ENCODE results near the gene MAP3K21.

The MAP3K21 gene

GRCh38 chr1:233295975-233296322 is 31.6 kb upstream of the MAP3K21 start:
- H3K27me3 ChIP-seq (ENCODE audit: insufficient read depth, low read length) = no peaks in the 10 kb centered on the region
- no peak overlapping the region for H3K27ac ChIP-seq (ENCODE audit: low read depth, low read length)
- H3K9me3 ChIP-seq (ENCODE audit: insufficient read depth, low read depth, low read length) = no peaks in the 10 kb centered on the region
- H3K4me1 ChIP-seq (ENCODE audit: insufficient read depth, low read length) = peaks cover 71% of the 10 kb centered on the region
- H3K9ac ChIP-seq (ENCODE audit: low read depth, low read length) = no peak overlapping the region
- H3K4me3 ChIP-seq (ENCODE audit: low read length) = peak overlapping the region; percentile 96
- 0 out of 2 replicates have a peak, but pooled peaks cover 3% of the 10 kb centered on the region for H3K36me3 ChIP-seq (ENCODE audit: insufficient read depth, low read length)
- WGBS = 12% methylated on average over 5 of the region's 5 CpGs

GRCh38 chr1:233299450-233299849 is 28.1 kb upstream of the MAP3K21 start:
- Histone ChIP-seq H3K27ac (ENCODE audit: low read depth, low read length) (no peak overlapping the region), H3K4me3 (ENCODE audit: low read length) (no peak overlapping the region), H3K36me3 (ENCODE audit: insufficient read depth, low read length) (no peaks in the 10 kb centered on the region), H3K9ac (ENCODE audit: low read depth, low read length) (no peak overlapping the region), H3K9me3 (ENCODE audit: insufficient read depth, low read depth, low read length) (peaks cover 5% of the 10 kb centered on the region; the same call in 1 of the 2 replicates), H3K4me1 (ENCODE audit: insufficient read depth, low read length) (peaks cover 37% of the 10 kb centered on the region), H3K27me3 (ENCODE audit: insufficient read depth, low read length) (no peaks in the 10 kb centered on the region)
- WGBS = 75% methylated on average over 4 of the region's 5 CpGs

- 83% methylated on average over 2 of the region's 2 CpGs for WGBS
- H3K4me1 ChIP-seq (ENCODE audit: insufficient read depth, low read length) = peaks cover 36% of the 10 kb centered on the region
- H3K36me3 ChIP-seq (ENCODE audit: insufficient read depth, low read length) = no peaks in the 10 kb centered on the region
- no peak overlapping the region for H3K27ac ChIP-seq (ENCODE audit: low read depth, low read length)
- peaks cover 5% of the 10 kb centered on the region; the same call in 1 of the 2 replicates for H3K9me3 ChIP-seq (ENCODE audit: insufficient read depth, low read depth, low read length)
- no peak overlapping the region for H3K4me3 ChIP-seq (ENCODE audit: low read length)
- no peak overlapping the region for H3K9ac ChIP-seq (ENCODE audit: low read depth, low read length)
- no peaks in the 10 kb centered on the region for H3K27me3 ChIP-seq (ENCODE audit: insufficient read depth, low read length)
These were observed 27.2 kb upstream of the MAP3K21 start for GRCh38 chr1:233300326-233300725.

- no peaks in the 10 kb centered on the region for H3K36me3 ChIP-seq (ENCODE audit: insufficient read depth, low read length)
- no peak overlapping the region for H3K4me3 ChIP-seq (ENCODE audit: low read length)
- H3K9ac ChIP-seq (ENCODE audit: low read depth, low read length) = no peak overlapping the region
- peaks cover 11% of the 10 kb centered on the region for H3K4me1 ChIP-seq (ENCODE audit: insufficient read depth, low read length)
- 7% methylated on average over 1 of the region's 1 CpG for WGBS
- no peaks in the 10 kb centered on the region for H3K27me3 ChIP-seq (ENCODE audit: insufficient read depth, low read length)
- no peak overlapping the region for H3K27ac ChIP-seq (ENCODE audit: low read depth, low read length)
- H3K9me3 ChIP-seq (ENCODE audit: insufficient read depth, low read depth, low read length) = peaks cover 5% of the 10 kb centered on the region; the same call in 1 of the 2 replicates
These were observed 22.9 kb upstream of the MAP3K21 start for GRCh38 chr1:233304489-233305102.

- H3K9ac ChIP-seq (ENCODE audit: low read depth, low read length) = no peak overlapping the region
- no peak overlapping the region for H3K4me3 ChIP-seq (ENCODE audit: low read length)
- no peaks in the 10 kb centered on the region for H3K27me3 ChIP-seq (ENCODE audit: insufficient read depth, low read length)
- no peaks in the 10 kb centered on the region for H3K4me1 ChIP-seq (ENCODE audit: insufficient read depth, low read length)
- 85% methylated on average over 4 of the region's 4 CpGs for WGBS
- H3K27ac ChIP-seq (ENCODE audit: low read depth, low read length) = no peak overlapping the region
- no peaks in the 10 kb centered on the region for H3K36me3 ChIP-seq (ENCODE audit: insufficient read depth, low read length)
- H3K9me3 ChIP-seq (ENCODE audit: insufficient read depth, low read depth, low read length) = no peaks in the 10 kb centered on the region
These were observed 13.9 kb upstream of the MAP3K21 start for GRCh38 chr1:233313434-233314155.

GRCh38 chr1:233315718-233316301 is 11.7 kb upstream of the MAP3K21 start:
- Histone ChIP-seq H3K27ac (ENCODE audit: low read depth, low read length) (no peak overlapping the region), H3K4me1 (ENCODE audit: insufficient read depth, low read length) (no peaks in the 10 kb centered on the region), H3K36me3 (ENCODE audit: insufficient read depth, low read length) (no peaks in the 10 kb centered on the region), H3K4me3 (ENCODE audit: low read length) (no peak overlapping the region), H3K9me3 (ENCODE audit: insufficient read depth, low read depth, low read length) (no peaks in the 10 kb centered on the region), H3K27me3 (ENCODE audit: insufficient read depth, low read length) (no peaks in the 10 kb centered on the region), H3K9ac (ENCODE audit: low read depth, low read length) (no peak overlapping the region)
- WGBS = 96% methylated on average over 1 of the region's 1 CpG

- no peak overlapping the region for H3K4me3 ChIP-seq (ENCODE audit: low read length)
- no peaks in the 10 kb centered on the region for H3K9me3 ChIP-seq (ENCODE audit: insufficient read depth, low read depth, low read length)
- H3K27ac ChIP-seq (ENCODE audit: low read depth, low read length) = no peak overlapping the region
- no peak overlapping the region for H3K9ac ChIP-seq (ENCODE audit: low read depth, low read length)
- no peaks in the 10 kb centered on the region for H3K4me1 ChIP-seq (ENCODE audit: insufficient read depth, low read length)
- H3K36me3 ChIP-seq (ENCODE audit: insufficient read depth, low read length) = no peaks in the 10 kb centered on the region
- no peaks in the 10 kb centered on the region for H3K27me3 ChIP-seq (ENCODE audit: insufficient read depth, low read length)
- WGBS = 93% methylated on average over 1 of the region's 1 CpG
These were observed 11.1 kb upstream of the MAP3K21 start for GRCh38 chr1:233316473-233316872.

- Histone ChIP-seq H3K27me3 (ENCODE audit: insufficient read depth, low read length) (no peaks in the 10 kb centered on the region), H3K4me3 (ENCODE audit: low read length) (no peak overlapping the region), H3K4me1 (ENCODE audit: insufficient read depth, low read length) (no peaks in the 10 kb centered on the region), H3K9me3 (ENCODE audit: insufficient read depth, low read depth, low read length) (no peaks in the 10 kb centered on the region), H3K9ac (ENCODE audit: low read depth, low read length) (no peak overlapping the region), H3K27ac (ENCODE audit: low read depth, low read length) (no peak overlapping the region), H3K36me3 (ENCODE audit: insufficient read depth, low read length) (no peaks in the 10 kb centered on the region)
- 77% methylated on average over 6 of the region's 6 CpGs for WGBS
These were observed 8.3 kb upstream of the MAP3K21 start for GRCh38 chr1:233319272-233319671.

- H3K27ac ChIP-seq (ENCODE audit: low read depth, low read length) = no peak overlapping the region
- WGBS = 83% methylated on average over 1 of the region's 2 CpGs
These were observed 7.5 kb upstream of the MAP3K21 start for GRCh38 chr1:233320023-233320422.

GRCh38 chr1:233323718-233324117 is 3.8 kb upstream of the MAP3K21 start:
- Histone ChIP-seq H3K27me3 (ENCODE audit: insufficient read depth, low read length) (peaks cover 27% of the 10 kb centered on the region), H3K27ac (ENCODE audit: low read depth, low read length) (no peak overlapping the region), H3K4me3 (ENCODE audit: low read length) (no peak overlapping the region), H3K9me3 (ENCODE audit: insufficient read depth, low read depth, low read length) (no peaks in the 10 kb centered on the region), H3K9ac (ENCODE audit: low read depth, low read length) (no peak overlapping the region), H3K4me1 (ENCODE audit: insufficient read depth, low read length) (no peaks in the 10 kb centered on the region), H3K36me3 (ENCODE audit: insufficient read depth, low read length) (no peaks in the 10 kb centered on the region)
- 100% methylated on average over 1 of the region's 1 CpG for WGBS

More at GRCh38 chr1:233320023-233320422, 7.5 kb upstream of the MAP3K21 start:
- Histone ChIP-seq H3K4me1 (ENCODE audit: insufficient read depth, low read length) (no peaks in the 10 kb centered on the region), H3K4me3 (ENCODE audit: low read length) (no peak overlapping the region), H3K9ac (ENCODE audit: low read depth, low read length) (no peak overlapping the region), H3K9me3 (ENCODE audit: insufficient read depth, low read depth, low read length) (no peaks in the 10 kb centered on the region), H3K36me3 (ENCODE audit: insufficient read depth, low read length) (no peaks in the 10 kb centered on the region), H3K27me3 (ENCODE audit: insufficient read depth, low read length) (no peaks in the 10 kb centered on the region)

- Histone ChIP-seq H3K4me1 (ENCODE audit: insufficient read depth, low read length) (peaks cover 10% of the 10 kb centered on the region), H3K4me3 (ENCODE audit: low read length) (peak overlapping the region; percentile 60), H3K27me3 (ENCODE audit: insufficient read depth, low read length) (peaks cover 46% of the 10 kb centered on the region), H3K36me3 (ENCODE audit: insufficient read depth, low read length) (no peaks in the 10 kb centered on the region), H3K9me3 (ENCODE audit: insufficient read depth, low read depth, low read length) (no peaks in the 10 kb centered on the region), H3K27ac (ENCODE audit: low read depth, low read length) (no peak overlapping the region), H3K9ac (ENCODE audit: low read depth, low read length) (no peak overlapping the region)
These were observed 1.2 kb upstream of the MAP3K21 start for GRCh38 chr1:233326319-233326718.

Data from HUES64 (cell line).